HepG2 (cell line): Measurements from ENCODE around the gene ACVRL1. TPM values are rescaled to one million over a fixed set of nuclear protein-coding genes. Genes with fewer than 3 reads are reported as not detected.

ENCODE experiments used
- ATAC-seq: fragments of 200-7000 bp; cut with Tn5 transposase; 3 replicates; pipeline ENCODE4 v1.9.1; 2020; ENCODE audit warnings: mild to moderate bottlenecking, moderate library complexity
- BruUV-seq: library from RNA; stranded (reverse); fragments of 400-500 nt; replicated peaks from 2 replicates; lab custom pipeline; 2021; lab: Mats Ljungman, UMichigan
- CTCF ChIA-PET: fragments of 300-600 bp; formaldehyde crosslinking; extraction: SDS; loops from one replicate; lab custom pipeline; 2021; ENCODE audit warnings: low total read pairs, inconsistent platforms, low intra/inter-chr PET ratio; lab: Yijun Ruan, JAX
- POLR2A ChIA-PET: fragments of 350-600 bp; sonication (Branson Sonifier 250); formaldehyde crosslinking; loops from one replicate; lab custom pipeline; 2020; ENCODE audit warnings: antibody characterized with exemption, inconsistent platforms; lab: Yijun Ruan, JAX
- DNase-seq: peaks from one replicate; pipeline ENCODE4 v3.0.0-alpha.2; 2015; ENCODE audit warnings: low spot score
- FAIRE-seq: peaks from 3 replicates; lab custom pipeline; 2011; peaks lifted over from hg19 to GRCh38; lab: Jason Lieb, UNC
- H2AFZ ChIP-seq: one replicate; pipeline ENCODE4 v1.6.1; 2011; ENCODE audit warnings: low read length, inconsistent platforms
- H3K27ac ChIP-seq: fragments of 300-600 bp; 3 replicates; pipeline ENCODE4 v1.8.0; 2011; ENCODE audit warnings: mixed run types, mild to moderate bottlenecking, mixed read lengths, low read length, inconsistent platforms; ENCODE audit not compliant: insufficient read depth; ENCODE audit errors: extremely low read length
- H3K27me3 ChIP-seq, 2 experiments: fragments of 200-600 bp in 1 of 2; 2 replicates in 1 of 2; 3 replicates in 1 of 2; pipeline versions ENCODE4 v1.6.0 to v1.8.0; 2011; ENCODE audit warnings: low read length in 2 of 2, mild to moderate bottlenecking in 2 of 2, moderate library complexity in 2 of 2, inconsistent platforms in 1 of 2; ENCODE audit not compliant: insufficient read depth in 2 of 2, control insufficient read depth in 1 of 2
- H3K36me3 ChIP-seq, 2 experiments: fragments of 200-600 bp in 1 of 2; replicated peaks in 1 of 2; 2 replicates in 1 of 2; 3 replicates in 1 of 2; pipeline versions ENCODE4 v1.5.1 to v1.8.0; 2011; ENCODE audit warnings: low read length in 2 of 2, inconsistent platforms in 1 of 2; ENCODE audit not compliant: insufficient read depth in 2 of 2, control insufficient read depth in 1 of 2
- H3K4me1 ChIP-seq: 2 replicates; pipeline ENCODE4 v1.5.1; 2012; ENCODE audit warnings: low read length, inconsistent platforms; ENCODE audit not compliant: insufficient read depth
- H3K4me2 ChIP-seq: 2 replicates; pipeline ENCODE4 v1.6.0; 2011; ENCODE audit warnings: low read depth, low read length, inconsistent platforms
- H3K4me3 ChIP-seq, 3 experiments: fragments of 200-600 bp in 1 of 3; sonication (generic), shearing (Covaris generic) in 1 of 3; replicated peaks in 1 of 3; 2 replicates each; pipeline ENCODE4 v1.5.1; 2011 to 2016; ENCODE audit warnings: low read length in 3 of 3, inconsistent platforms in 2 of 3, low read depth in 2 of 3, mild to moderate bottlenecking in 2 of 3, control low read depth in 1 of 3, mixed read lengths in 1 of 3; ENCODE audit not compliant: insufficient read depth in 1 of 3
- H3K79me2 ChIP-seq: one replicate; pipeline ENCODE4 v1.6.1; 2011; ENCODE audit warnings: low read length, inconsistent platforms; ENCODE audit not compliant: insufficient read depth
- H3K9ac ChIP-seq: 2 replicates; pipeline ENCODE4 v1.6.0; 2011; ENCODE audit warnings: mild to moderate bottlenecking, low read depth, low read length, inconsistent platforms; ENCODE audit not compliant: insufficient read depth
- H3K9me3 ChIP-seq: 2 replicates; pipeline ENCODE4 v1.5.1; 2012; ENCODE audit warnings: mild to moderate bottlenecking, low read length
- H4K20me1 ChIP-seq: 2 replicates; pipeline ENCODE4 v1.6.0; 2011; ENCODE audit warnings: inconsistent platforms, mild to moderate bottlenecking, low read length, moderate library complexity; ENCODE audit not compliant: insufficient read depth
- GZF1 ChIP-seq: sonication (generic); formaldehyde crosslinking; IDR thresholded peaks from 2 replicates; pipeline ENCODE4 v1.5.1; 2020; ENCODE audit warnings: mild to moderate bottlenecking, missing genetic modification reagents
- HNRNPK ChIP-seq: fragments of 200-400 bp; formaldehyde crosslinking; IDR thresholded peaks from 2 replicates; pipeline ENCODE4 v1.6.1; 2018; ENCODE audit warnings: low read length, low read depth, moderate library complexity, mild to moderate bottlenecking; ENCODE audit not compliant: poor library complexity, severe bottlenecking
- RFXAP ChIP-seq: sonication (generic); formaldehyde crosslinking; IDR thresholded peaks from 2 replicates; pipeline ENCODE4 v1.4.0; 2020; ENCODE audit warnings: missing genetic modification reagents, borderline replicate concordance
- TMF1 ChIP-seq: sonication (generic); formaldehyde crosslinking; IDR thresholded peaks from 2 replicates; pipeline ENCODE4 v1.8.1; 2022; ENCODE audit warnings: low read depth, missing genetic modification reagents
- TOE1 ChIP-seq: sonication (generic); formaldehyde crosslinking; IDR thresholded peaks from 2 replicates; pipeline ENCODE4 v1.4.0; 2020; ENCODE audit warnings: mild to moderate bottlenecking, missing genetic modification reagents
- WIZ ChIP-seq: sonication (generic); formaldehyde crosslinking; IDR thresholded peaks from 2 replicates; pipeline ENCODE4 v1.5.1; 2020; ENCODE audit warnings: mild to moderate bottlenecking, missing genetic modification reagents
- ZNF552 ChIP-seq: sonication (generic); formaldehyde crosslinking; IDR thresholded peaks from 2 replicates; pipeline ENCODE4 v1.9.0; 2022; ENCODE audit warnings: missing genetic modification reagents, mild to moderate bottlenecking, borderline replicate concordance
- ZNF7 ChIP-seq: IDR thresholded peaks from 2 replicates; pipeline ENCODE4 v1.6.1; 2016; ENCODE audit warnings: missing biosample characterization, missing genetic modification reagents
- ZNF776 ChIP-seq: sonication (generic); formaldehyde crosslinking; IDR thresholded peaks from 2 replicates; pipeline ENCODE4 v1.4.0; 2020; ENCODE audit warnings: mild to moderate bottlenecking, missing genetic modification reagents
- ZNF790 ChIP-seq: sonication (generic); formaldehyde crosslinking; IDR thresholded peaks from 2 replicates; pipeline ENCODE4 v1.8.0; 2022; ENCODE audit warnings: missing genetic modification reagents, mild to moderate bottlenecking, borderline replicate concordance
- ZSCAN22 ChIP-seq: sonication (generic); formaldehyde crosslinking; IDR thresholded peaks from 2 replicates; pipeline ENCODE4 v1.4.0; 2020; ENCODE audit warnings: mild to moderate bottlenecking, missing genetic modification reagents
- WGBS: methylation state at CpG from one replicate; pipeline ENCODE4 v1.1.6; 2017; ENCODE audit warnings: low lambda C conversion rate; 5-methylcytosine and 5-hydroxymethylcytosine counted together
- in situ Hi-C: cut with HindIII; loops from 2 replicates; pipeline ENCODE4 v1.10.0; 2017; ENCODE audit warnings: low pct_unique_long_range_greater_than_20kb; ENCODE audit not compliant: extremely low pct_ligation_motif_present
- intact Hi-C: fragments of 100-400 bp; cut with micrococcal nuclease; formaldehyde crosslinking; loops from one replicate; pipeline ENCODE4 v1.10.0; 2022; ENCODE audit not compliant: unreplicated experiment
- polyA plus RNA-seq, 8 experiments: library from polyadenylated mRNA; depleted of rRNA in 3 of 8; stranded (reverse) in 7 of 8; unstranded in 1 of 8; fragments of >200 nt; fragmentation: Illumina TruSeq in 4 of 8; extraction: Trizol in 4 of 8; gene quantifications; 2 replicates each; pipeline versions ENCODE4 v1.2.1 to v1.2.3, GENCODE V29; 2011 to 2016; ENCODE audit warnings: low read depth in 4 of 8, missing spikeins in 1 of 8, mixed read lengths in 1 of 8; ENCODE audit not compliant: insufficient read depth in 1 of 8
- total RNA-seq, 5 experiments: library from RNA; depleted of rRNA; stranded (reverse); fragments of >200 nt; fragmentation: Illumina TruSeq; extraction: Trizol; gene quantifications; 2 replicates each; pipeline ENCODE4 v1.2.3, GENCODE V29; 2016; ENCODE audit warnings: low read depth in 1 of 5
- TF ChIP-seq, protein P1 (sequence below): sonication (generic); formaldehyde crosslinking; IDR thresholded peaks from 2 replicates; pipeline ENCODE4 v1.5.0; 2020; ENCODE audit warnings: mild to moderate bottlenecking, missing genetic modification reagents
- TF ChIP-seq, protein P2 (sequence below): sonication (generic); formaldehyde crosslinking; IDR thresholded peaks from 2 replicates; pipeline ENCODE4 v1.5.1; 2020; ENCODE audit warnings: missing genetic modification reagents, mild to moderate bottlenecking, borderline replicate concordance
- TF ChIP-seq, protein P3 (sequence below): sonication (generic); formaldehyde crosslinking; IDR thresholded peaks from 2 replicates; pipeline ENCODE4 v1.9.0; 2022; ENCODE audit warnings: low read depth, missing genetic modification reagents
- TF ChIP-seq, protein P4 (sequence below): IDR thresholded peaks from 2 replicates; pipeline ENCODE4 v1.6.1; 2016

ACVRL1 gene
- total and polyA plus RNA-seq, 2 of the 13 experiments (the other 11 are each of a cell fraction or from before 2014, with no cell fraction given): not detected

DNA sequence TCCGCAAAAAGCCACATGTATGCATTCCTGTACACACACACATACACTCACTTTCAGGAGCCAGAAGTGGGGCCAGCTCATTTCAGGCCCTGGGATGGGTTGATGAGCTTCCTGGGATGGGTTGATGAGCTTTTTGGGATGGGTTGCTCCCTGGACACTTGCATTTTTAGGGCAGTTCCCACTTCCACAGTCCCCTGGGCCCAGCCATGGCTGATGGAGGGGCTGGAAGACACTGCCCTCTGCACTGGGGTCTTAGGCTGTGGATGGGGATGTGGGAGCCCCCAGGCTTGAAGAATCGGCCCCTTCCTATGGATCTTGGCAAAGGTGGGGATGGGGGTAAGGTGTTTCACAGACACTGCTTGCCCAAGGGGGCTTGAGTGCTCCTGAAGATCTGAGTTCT is 12.7 kb downstream of the ACVRL1 start (continued):
- no peak for TF ChIP-seq RFXAP (CRISPR knock-in tag)
- no peak for TF ChIP-seq HNRNPK
- TF ChIP-seq, protein P1, sequence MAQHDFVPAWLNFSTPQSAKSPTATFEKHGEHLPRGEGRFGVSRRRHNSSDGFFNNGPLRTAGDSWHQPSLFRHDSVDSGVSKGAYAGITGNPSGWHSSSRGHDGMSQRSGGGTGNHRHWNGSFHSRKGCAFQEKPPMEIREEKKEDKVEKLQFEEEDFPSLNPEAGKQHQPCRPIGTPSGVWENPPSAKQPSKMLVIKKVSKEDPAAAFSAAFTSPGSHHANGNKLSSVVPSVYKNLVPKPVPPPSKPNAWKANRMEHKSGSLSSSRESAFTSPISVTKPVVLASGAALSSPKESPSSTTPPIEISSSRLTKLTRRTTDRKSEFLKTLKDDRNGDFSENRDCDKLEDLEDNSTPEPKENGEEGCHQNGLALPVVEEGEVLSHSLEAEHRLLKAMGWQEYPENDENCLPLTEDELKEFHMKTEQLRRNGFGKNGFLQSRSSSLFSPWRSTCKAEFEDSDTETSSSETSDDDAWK: no peak
- TF ChIP-seq ZNF7 (CRISPR knock-in tag): no peak

DNA sequence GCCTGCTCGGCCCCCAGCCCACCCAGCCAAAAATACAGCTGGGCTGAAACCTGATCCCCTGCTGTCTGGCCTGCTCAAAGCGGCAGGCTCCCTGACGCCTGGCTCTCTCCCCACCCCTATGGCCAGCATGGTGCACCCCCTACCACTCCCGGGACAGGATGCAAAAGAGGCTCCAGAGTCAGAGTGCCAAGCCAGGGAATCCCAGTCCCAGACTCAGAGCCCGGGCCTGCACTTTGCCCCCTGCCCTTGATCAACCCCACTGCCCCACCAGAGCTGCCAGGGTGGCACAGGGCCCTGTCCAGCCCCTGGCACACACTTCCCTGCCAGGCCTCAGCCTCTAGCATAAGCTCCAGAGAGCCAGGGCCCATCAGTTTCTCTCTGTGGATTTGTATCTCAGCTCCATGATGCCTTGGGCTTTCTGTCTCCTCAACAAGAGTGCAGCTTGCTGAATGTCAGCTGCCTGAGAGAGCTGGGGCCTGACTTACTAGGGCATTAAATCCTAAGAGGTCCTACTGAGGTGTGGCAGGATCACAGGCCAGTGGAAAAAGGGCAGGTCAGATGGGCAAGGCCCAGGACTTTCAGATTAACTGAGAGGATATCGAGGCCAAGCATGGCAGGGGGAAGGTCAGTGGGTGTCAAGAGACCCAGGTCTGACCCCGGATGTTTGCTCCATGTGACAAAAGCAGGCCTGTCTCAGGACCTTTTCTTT is 13.9 kb downstream of the ACVRL1 start:
- H3K4me3 ChIP-seq: no peak overlapping the region
- no peak for ATAC-seq
- H3K9ac ChIP-seq: no peak overlapping the region
- no peaks in the 10 kb centered on the region for H3K36me3 ChIP-seq
- H3K27me3 ChIP-seq: peaks cover 1 to 23% of the 10 kb centered on the region in 2 experiments; a peak in 4 of 5 replicates
- WGBS: 7% methylated on average over 2 of the region's 7 CpGs
- no peak overlapping the region for H2AFZ ChIP-seq
- POLR2A ChIA-PET: no interaction called here
- BruUV-seq: no TSS peak
- no peak overlapping the region for H3K27ac ChIP-seq
- H3K9me3 ChIP-seq: no peaks in the 10 kb centered on the region
- H3K79me2 ChIP-seq: no peaks in the 10 kb centered on the region
- in situ Hi-C loops (no loop called here), intact Hi-C loops (no loop called here)
- FAIRE-seq: no peak
- no peaks in the 10 kb centered on the region for H4K20me1 ChIP-seq
- H3K4me1 ChIP-seq: peaks cover 42% of the 10 kb centered on the region
- peak overlapping the region; percentile 4; the same call in 1 of the 2 replicates for H3K4me2 ChIP-seq
- DNase-seq: no peak
- CTCF ChIA-PET: no interaction called here
- no peak for TF ChIP-seq ZNF776 (CRISPR knock-in tag)
- no peak for TF ChIP-seq TMF1 (CRISPR knock-in tag)
- TF ChIP-seq, protein P2, sequence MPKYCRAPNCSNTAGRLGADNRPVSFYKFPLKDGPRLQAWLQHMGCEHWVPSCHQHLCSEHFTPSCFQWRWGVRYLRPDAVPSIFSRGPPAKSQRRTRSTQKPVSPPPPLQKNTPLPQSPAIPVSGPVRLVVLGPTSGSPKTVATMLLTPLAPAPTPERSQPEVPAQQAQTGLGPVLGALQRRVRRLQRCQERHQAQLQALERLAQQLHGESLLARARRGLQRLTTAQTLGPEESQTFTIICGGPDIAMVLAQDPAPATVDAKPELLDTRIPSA (CRISPR knock-in tag): no peak
- TF ChIP-seq ZNF552 (CRISPR knock-in tag): no peak
- no peak for TF ChIP-seq TOE1
- no peak for TF ChIP-seq WIZ
- no peak for TF ChIP-seq ZNF790
- TF ChIP-seq, protein P3, sequence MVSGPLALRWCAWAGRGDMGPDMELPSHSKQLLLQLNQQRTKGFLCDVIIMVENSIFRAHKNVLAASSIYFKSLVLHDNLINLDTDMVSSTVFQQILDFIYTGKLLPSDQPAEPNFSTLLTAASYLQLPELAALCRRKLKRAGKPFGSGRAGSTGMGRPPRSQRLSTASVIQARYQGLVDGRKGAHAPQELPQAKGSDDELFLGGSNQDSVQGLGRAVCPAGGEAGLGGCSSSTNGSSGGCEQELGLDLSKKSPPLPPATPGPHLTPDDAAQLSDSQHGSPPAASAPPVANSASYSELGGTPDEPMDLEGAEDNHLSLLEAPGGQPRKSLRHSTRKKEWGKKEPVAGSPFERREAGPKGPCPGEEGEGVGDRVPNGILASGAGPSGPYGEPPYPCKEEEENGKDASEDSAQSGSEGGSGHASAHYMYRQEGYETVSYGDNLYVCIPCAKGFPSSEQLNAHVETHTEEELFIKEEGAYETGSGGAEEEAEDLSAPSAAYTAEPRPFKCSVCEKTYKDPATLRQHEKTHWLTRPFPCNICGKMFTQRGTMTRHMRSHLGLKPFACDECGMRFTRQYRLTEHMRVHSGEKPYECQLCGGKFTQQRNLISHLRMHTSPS (CRISPR knock-in tag): 0 out of 2 replicates have a peak, but pooled peaks have one; percentile 21
- no peak for TF ChIP-seq GZF1
- TF ChIP-seq ZSCAN22 (CRISPR knock-in tag): no peak
- TF ChIP-seq, protein P4, sequence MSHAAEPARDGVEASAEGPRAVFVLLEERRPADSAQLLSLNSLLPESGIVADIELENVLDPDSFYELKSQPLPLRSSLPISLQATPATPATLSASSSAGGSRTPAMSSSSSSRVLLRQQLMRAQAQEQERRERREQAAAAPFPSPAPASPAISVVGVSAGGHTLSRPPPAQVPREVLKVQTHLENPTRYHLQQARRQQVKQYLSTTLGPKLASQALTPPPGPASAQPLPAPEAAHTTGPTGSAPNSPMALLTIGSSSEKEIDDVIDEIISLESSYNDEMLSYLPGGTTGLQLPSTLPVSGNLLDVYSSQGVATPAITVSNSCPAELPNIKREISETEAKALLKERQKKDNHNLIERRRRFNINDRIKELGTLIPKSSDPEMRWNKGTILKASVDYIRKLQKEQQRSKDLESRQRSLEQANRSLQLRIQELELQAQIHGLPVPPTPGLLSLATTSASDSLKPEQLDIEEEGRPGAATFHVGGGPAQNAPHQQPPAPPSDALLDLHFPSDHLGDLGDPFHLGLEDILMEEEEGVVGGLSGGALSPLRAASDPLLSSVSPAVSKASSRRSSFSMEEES (CRISPR knock-in tag): no peak
